HG02885 (cell line): ENCODE measurements around the gene RPL10.
"Not testable (repeated sequence)": the region's sequence is repeated elsewhere in the genome, so short reads cannot be mapped to it uniquely, and the experiment has no call there.

Source experiments
- ATAC-seq: cut with Tn5 transposase; IDR thresholded peaks from one replicate; pipeline ENCODE4 v1.9.1; 2021; ENCODE audit warnings: mild to moderate bottlenecking; ENCODE audit not compliant: unreplicated experiment, poor library complexity

RPL10 gene

GRCh38 chrX:154375156-154375504, 23.0 kb upstream of the RPL10 start:
- ATAC-seq = no peak

GRCh38 chrX:154376774-154377173, 21.4 kb upstream of the RPL10 start:
- ATAC-seq = no peak

DNA sequence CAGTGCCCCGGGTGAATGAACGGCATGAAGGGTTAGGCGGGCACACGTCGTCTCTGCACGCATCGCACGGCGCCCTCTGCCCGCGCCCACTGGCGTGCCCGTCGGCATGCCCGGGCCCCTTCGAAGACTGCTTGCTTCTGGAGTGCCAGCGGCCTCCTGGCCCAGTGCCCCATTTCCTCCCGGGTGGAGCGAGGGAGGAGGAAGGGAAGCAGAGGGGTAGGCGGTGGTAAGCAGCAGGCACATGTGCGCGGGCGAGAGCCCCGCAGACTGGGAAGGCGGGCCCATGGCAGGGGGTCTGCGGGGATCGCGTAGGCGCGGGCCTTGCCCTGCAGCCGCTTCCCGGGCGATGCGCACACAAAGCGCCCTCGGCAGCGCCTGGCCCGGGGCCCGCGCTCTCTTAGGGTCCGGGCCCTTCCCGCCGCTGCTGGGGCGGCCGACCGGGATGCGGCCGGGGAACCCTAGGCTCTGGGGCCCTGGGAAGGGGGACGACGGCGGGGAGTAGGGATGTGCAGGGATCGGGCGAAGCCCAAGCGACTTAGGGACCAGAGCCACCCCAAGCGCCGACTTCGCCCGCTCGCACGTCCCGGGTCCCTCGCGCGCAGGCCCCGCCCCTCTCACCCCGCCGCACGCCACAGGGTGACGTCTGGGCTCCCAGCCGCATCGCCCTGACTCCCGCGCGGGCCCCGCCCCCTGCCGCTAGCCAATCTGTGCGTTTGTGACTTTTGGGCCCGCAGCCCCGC, 19.9 kb upstream of the RPL10 start:
- peak; percentile 1 for ATAC-seq

DNA sequence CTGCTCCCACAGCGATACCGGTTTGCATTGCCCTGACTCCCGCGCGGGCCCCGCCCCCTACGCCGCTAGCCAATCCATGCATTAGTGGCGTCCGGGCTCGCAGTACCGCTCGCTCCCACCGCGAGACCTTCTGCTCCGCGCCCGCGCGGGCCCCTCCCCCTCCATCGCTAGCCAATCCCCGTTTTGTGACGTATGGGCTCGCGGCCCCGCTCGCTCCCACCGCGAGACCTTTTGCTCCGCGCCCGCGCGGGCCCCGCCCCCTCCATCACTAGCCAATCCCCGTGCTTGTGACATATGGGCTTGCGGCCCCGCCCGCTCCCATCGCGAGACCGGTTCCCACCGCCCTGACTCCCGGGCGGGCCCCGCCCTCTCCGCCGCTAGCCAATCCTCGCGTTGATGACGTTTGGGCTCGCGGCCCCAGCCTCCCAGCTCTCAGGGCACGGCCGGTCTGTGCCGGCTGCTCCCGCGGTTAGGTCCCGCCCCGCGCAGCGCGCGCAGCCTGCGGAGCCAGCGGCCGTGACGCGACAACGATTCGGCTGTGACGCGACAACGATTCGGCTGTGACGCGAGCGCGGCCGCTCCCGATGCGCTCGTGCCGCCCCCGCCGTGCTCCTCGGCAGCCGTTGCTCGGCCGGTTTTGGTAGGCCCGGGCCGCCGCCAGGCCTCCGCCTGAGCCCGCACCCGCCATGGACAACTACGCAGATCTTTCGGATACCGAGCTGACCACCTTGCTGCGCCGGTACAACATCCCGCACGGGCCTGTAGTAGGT, 19.2 kb upstream of the RPL10 start, which contains the start of gene EMD:
Gene EMD (plus strand): TSS at position 497 of the 770 bp plus-strand sequence. CDS start 190 bp downstream, at position 687.
- ATAC-seq = peak; percentile 77

GRCh38 chrX:154379569-154379951, 18.6 kb upstream of the RPL10 start:
- no peak for ATAC-seq

- no peak for ATAC-seq
Observed at GRCh38 chrX:154380153-154380552, 18.0 kb upstream of the RPL10 start.

GRCh38 chrX:154380787-154381186, 17.4 kb upstream of the RPL10 start:
- ATAC-seq = no peak

GRCh38 chrX:154381271-154381670, 16.9 kb upstream of the RPL10 start:
- no peak for ATAC-seq

- no peak for ATAC-seq
Observed at GRCh38 chrX:154382483-154383069, 15.6 kb upstream of the RPL10 start.

DNA sequence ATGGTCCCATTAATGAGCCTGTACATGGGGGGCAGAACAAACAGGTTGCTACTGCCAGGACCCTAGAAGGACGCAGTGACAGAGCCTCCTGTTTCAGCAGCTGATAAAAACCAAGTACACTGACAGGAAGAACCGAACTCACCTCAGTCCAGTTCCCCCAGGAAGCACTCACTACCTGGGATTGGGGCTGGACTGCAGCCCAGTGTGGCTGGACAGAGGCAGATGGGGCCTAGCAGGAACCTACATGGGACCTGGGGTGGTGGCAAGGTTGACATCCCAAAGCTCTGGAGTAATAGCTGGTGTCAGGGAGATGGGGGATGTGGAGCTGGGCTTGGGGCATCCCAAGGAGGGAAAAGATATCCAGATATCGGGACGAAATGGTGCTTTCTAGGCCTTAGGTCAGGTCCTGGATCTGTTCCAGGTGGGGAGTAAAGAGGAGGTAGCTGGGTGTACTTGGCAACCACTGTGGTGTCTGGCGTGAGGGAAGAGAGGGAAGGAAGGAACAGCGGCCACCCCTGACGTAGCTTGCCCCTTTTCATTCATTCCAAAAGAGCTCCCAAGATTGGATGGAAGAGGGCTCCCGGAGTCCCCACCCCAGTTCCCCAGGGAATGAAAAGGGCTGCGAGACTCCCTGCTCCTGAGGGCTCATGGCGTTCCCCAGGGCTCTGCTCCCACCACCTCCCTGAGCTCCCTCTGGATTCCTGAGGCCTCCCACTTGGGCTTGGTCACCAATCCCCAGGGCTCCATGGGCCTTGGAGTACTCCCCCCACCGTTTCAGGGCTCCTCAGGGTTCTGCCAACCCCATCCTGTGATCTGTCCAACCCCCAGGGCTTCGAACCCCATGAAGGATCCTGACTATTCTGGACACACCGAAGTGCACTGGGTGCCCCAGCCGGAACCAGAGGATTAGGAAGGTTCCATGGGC, 14.6 kb upstream of the RPL10 start:
- ATAC-seq = no peak

GRCh38 chrX:154384284-154384892, 13.8 kb upstream of the RPL10 start:
- ATAC-seq = no peak

- peak; percentile 30 for ATAC-seq
Observed at GRCh38 chrX:154388094-154388493, 10.1 kb upstream of the RPL10 start.

GRCh38 chrX:154388649-154389048, 9.5 kb upstream of the RPL10 start:
- ATAC-seq = not testable (repeated sequence)

GRCh38 chrX:154389812-154390747, 8.1 kb upstream of the RPL10 start:
- ATAC-seq = peak; percentile 71

- not testable (repeated sequence) for ATAC-seq
Observed at GRCh38 chrX:154396363-154396762, 1.8 kb upstream of the RPL10 start.

- ATAC-seq = peak; percentile 59
Observed at GRCh38 chrX:154396973-154397887, 947 bp upstream of the RPL10 start.

DNA sequence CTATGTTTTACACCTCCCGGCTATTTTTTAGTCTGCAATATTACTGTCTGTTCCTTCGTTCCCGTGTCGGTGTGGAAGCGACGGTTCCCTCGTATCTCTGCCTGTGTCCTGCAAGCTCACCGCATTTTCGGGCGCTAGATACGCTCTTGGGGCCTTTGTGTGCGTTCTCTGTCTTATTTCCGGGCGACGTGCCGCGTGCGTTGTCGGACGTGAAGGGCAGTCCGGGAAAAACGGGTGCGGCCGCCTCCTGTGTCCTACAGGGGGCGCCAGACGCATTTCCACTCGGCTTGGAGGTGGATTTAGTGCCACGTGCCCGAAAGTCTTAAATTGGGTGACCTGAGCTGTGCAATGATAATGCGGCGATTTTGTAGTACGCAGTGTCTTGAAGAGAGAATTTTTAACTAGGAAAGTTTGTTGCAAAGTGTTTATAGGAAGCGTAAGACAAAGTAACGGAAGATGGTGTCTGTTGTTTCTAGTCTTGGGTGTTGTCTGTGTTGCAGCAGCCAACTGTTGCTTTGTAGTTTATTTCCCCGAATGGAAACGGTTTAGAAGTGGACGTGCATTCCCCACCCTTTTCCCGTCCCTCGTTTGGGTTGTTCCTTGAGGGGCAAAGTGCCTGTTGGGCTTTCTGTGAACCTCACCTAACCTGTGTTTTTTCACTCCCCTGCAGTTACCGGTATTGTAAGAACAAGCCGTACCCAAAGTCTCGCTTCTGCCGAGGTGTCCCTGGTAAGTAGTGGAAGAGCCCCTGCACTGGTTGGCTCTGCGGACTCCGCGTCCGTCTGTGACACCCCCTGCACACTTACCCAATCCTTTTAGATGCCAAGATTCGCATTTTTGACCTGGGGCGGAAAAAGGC, 720 bp downstream of the RPL10 start:
- ATAC-seq = no peak
